ENCODE data around the gene MMS19.

GRCh38 chr10:97482381-97482780 is 15.8 kb downstream of the MMS19 start:
- no peak for TF ChIP-seq CTCF (IDR thresholded peaks at IDR 0.05)
- TF ChIP-seq POLR2A (IDR thresholded peaks at IDR 0.05), result no peak
